ENCODE results near the gene TRIB2.

TRIB2 gene

DNA sequence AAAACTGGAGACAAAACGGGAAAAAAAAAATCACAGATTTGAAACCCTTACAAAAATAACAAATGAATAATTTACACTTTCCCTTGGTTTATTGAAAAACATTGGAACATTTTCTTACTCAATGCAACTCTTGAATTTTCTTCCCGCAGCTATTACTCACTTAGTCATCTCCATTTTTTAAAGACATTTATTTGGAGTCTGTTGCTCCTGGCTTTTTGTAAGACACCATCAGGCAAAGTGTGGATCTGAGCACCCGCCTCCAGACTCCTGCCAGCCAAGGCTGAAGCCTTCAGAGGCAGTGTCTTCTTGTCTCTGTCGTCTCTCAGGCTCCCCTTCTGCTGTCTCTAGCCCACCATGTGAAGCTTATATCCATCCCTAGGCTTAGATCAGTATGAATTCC lies 46.2 kb downstream of the TRIB2 start:
- TF ChIP-seq, protein P1, sequence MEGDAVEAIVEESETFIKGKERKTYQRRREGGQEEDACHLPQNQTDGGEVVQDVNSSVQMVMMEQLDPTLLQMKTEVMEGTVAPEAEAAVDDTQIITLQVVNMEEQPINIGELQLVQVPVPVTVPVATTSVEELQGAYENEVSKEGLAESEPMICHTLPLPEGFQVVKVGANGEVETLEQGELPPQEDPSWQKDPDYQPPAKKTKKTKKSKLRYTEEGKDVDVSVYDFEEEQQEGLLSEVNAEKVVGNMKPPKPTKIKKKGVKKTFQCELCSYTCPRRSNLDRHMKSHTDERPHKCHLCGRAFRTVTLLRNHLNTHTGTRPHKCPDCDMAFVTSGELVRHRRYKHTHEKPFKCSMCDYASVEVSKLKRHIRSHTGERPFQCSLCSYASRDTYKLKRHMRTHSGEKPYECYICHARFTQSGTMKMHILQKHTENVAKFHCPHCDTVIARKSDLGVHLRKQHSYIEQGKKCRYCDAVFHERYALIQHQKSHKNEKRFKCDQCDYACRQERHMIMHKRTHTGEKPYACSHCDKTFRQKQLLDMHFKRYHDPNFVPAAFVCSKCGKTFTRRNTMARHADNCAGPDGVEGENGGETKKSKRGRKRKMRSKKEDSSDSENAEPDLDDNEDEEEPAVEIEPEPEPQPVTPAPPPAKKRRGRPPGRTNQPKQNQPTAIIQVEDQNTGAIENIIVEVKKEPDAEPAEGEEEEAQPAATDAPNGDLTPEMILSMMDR (conservative IDR thresholded peaks at IDR 0.05; ENCODE audit: low read depth, low read length), result no peak
- Histone ChIP-seq H3K4me3 (IDR thresholded peaks at IDR 0.05; ENCODE audit: insufficient read depth, low read depth, low read length) (no peak overlapping the region), H2AFZ (ENCODE audit: low read depth) (no peak overlapping the region), H3K9ac (no peak overlapping the region), H3K4me1 (ENCODE audit: low read depth, poor library complexity, severe bottlenecking) (no peaks in the 10 kb centered on the region), H3K36me3 (ENCODE audit: insufficient read depth) (no peaks in the 10 kb centered on the region), H4K20me1 (ENCODE audit: insufficient read depth) (no peaks in the 10 kb centered on the region), H3K27ac (no peak overlapping the region), H3K27me3 (ENCODE audit: insufficient read depth, low read depth) (no peaks in the 10 kb centered on the region), H3K79me2 (ENCODE audit: insufficient read depth, low read depth) (no peaks in the 10 kb centered on the region), H3K4me2 (no peak overlapping the region)

DNA sequence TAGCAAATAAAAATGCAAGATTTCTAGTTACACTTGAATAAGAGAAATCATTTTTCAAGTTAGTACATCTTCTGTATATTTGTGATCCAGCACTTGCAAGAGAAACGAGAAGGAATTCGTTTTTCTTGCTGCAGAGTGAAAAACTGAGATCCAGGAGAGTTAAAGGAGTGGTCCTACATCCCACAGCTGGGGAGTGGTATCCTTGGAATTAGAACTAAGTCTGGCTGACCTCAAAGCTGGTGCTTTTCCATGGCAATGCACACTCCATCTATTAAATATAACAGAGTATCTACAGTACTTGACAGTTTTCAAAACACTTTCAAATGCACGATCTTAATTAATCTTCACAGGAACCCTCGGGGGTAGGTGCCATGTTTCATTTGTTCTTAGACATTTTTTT lies 46.8 kb downstream of the TRIB2 start:
- H3K27me3 ChIP-seq (ENCODE audit: insufficient read depth, low read depth), result no peaks in the 10 kb centered on the region
- no peaks in the 10 kb centered on the region for H3K4me1 ChIP-seq (ENCODE audit: low read depth, poor library complexity, severe bottlenecking)
- H4K20me1 ChIP-seq (ENCODE audit: insufficient read depth), result no peaks in the 10 kb centered on the region
- H3K4me3 ChIP-seq (IDR thresholded peaks at IDR 0.05; ENCODE audit: insufficient read depth, low read depth, low read length), result no peak overlapping the region
- no peak overlapping the region for H2AFZ ChIP-seq (ENCODE audit: low read depth)
- H3K79me2 ChIP-seq (ENCODE audit: insufficient read depth, low read depth), result no peaks in the 10 kb centered on the region
- no peak overlapping the region for H3K9ac ChIP-seq
- TF ChIP-seq, protein P1 (conservative IDR thresholded peaks at IDR 0.05; ENCODE audit: low read depth, low read length), result no peak
- H3K36me3 ChIP-seq (ENCODE audit: insufficient read depth), result no peaks in the 10 kb centered on the region
- no peak overlapping the region for H3K4me2 ChIP-seq
- no peak overlapping the region for H3K27ac ChIP-seq

DNA sequence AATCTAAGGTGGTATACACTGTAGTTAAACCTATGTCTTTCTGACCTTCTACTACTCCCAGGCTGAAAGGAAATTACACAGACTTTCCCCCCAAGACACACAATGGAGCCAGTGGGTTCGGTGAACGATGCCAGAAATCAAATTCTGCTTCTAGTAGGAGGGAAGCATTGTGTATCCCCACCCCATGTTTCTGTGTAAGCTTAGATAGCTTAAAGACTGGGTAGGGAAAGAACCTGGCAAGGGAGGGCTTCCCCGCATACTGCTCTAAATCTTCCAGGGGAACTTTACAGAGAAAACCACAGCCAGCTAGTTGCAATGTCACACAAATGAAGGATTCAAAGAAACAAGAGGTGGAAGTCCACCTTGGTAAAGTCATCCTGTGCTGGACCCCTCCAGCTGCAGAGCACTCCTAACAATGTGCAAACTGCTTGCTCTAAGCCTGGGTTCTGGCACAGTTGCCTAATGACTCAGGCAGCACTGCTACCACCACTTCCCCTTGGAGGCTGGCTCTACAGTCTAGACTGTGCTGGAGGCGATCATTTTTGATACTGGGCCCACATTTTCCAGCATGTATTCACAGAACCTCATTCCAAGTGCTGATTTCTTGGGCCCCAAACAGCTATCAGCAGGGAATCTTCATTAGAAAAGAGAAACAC lies 47.5 kb downstream of the TRIB2 start:
- Histone ChIP-seq H4K20me1 (ENCODE audit: insufficient read depth) (no peaks in the 10 kb centered on the region), H3K4me2 (no peak overlapping the region), H3K27ac (no peak overlapping the region), H3K4me1 (ENCODE audit: low read depth, poor library complexity, severe bottlenecking) (no peaks in the 10 kb centered on the region), H2AFZ (ENCODE audit: low read depth) (no peak overlapping the region), H3K27me3 (ENCODE audit: insufficient read depth, low read depth) (no peaks in the 10 kb centered on the region), H3K4me3 (IDR thresholded peaks at IDR 0.05; ENCODE audit: insufficient read depth, low read depth, low read length) (no peak overlapping the region), H3K36me3 (ENCODE audit: insufficient read depth) (no peaks in the 10 kb centered on the region), H3K9ac (no peak overlapping the region), H3K79me2 (ENCODE audit: insufficient read depth, low read depth) (no peaks in the 10 kb centered on the region)
- TF ChIP-seq, protein P1 (conservative IDR thresholded peaks at IDR 0.05; ENCODE audit: low read depth, low read length), result no peak

DNA sequence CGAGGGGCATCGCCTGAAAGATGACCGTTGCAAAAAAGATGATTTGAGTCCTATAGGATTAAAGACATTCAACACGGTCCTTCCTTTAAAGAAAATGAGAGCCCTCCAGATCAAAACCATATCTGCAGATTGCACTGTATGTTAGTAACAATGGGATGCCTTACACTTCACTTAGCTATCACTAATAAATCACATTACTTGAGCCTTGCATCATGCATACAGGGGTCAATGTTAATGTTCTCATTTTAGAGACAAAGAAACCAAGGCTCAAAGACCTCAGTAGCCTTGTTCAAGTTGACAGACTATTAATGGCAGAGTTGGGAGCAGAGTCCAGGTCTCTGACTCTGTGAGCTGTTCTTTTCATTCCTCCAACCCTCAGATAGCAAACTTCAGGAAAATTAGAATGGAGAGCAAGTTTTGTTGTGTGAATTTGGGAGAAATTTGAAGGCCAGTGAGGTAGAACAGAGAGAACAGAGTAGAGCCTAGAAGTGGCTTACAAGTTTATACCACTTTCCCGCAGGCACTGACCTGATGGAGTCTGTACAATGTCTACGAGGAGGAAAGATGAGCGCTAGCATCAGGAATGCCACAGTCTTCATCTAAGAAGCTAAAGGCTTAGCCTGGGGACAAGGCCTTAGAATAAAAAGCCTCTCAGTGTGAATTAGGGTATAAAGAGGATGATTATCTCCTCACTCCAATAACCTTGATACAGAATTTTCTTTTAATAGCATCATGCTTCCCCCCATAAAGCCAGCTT lies 48.3 kb downstream of the TRIB2 start:
- H3K79me2 ChIP-seq (ENCODE audit: insufficient read depth, low read depth), result no peaks in the 10 kb centered on the region
- no peak overlapping the region for H3K4me2 ChIP-seq
- no peaks in the 10 kb centered on the region for H3K4me1 ChIP-seq (ENCODE audit: low read depth, poor library complexity, severe bottlenecking)
- no peak overlapping the region for H2AFZ ChIP-seq (ENCODE audit: low read depth)
- no peaks in the 10 kb centered on the region for H3K27me3 ChIP-seq (ENCODE audit: insufficient read depth, low read depth)
- H3K4me3 ChIP-seq (IDR thresholded peaks at IDR 0.05; ENCODE audit: insufficient read depth, low read depth, low read length), result no peak overlapping the region
- no peak overlapping the region for H3K9ac ChIP-seq
- TF ChIP-seq, protein P1 (conservative IDR thresholded peaks at IDR 0.05; ENCODE audit: low read depth, low read length), result no peak
- H4K20me1 ChIP-seq (ENCODE audit: insufficient read depth), result no peaks in the 10 kb centered on the region
- H3K27ac ChIP-seq, result no peak overlapping the region
- H3K36me3 ChIP-seq (ENCODE audit: insufficient read depth), result no peaks in the 10 kb centered on the region
